Right kidney (tissue), 9 donors: ENCODE results near the gene FIGNL1.

Source experiments
- DNase-seq: peaks from one replicate; pipeline ENCODE4 v3.0.0-alpha.2; 2016
- long read RNA-seq, 8 donors: transcript quantifications; one replicate each; lab custom pipeline, GENCODE V29; 2026

FIGNL1 gene, protein sequence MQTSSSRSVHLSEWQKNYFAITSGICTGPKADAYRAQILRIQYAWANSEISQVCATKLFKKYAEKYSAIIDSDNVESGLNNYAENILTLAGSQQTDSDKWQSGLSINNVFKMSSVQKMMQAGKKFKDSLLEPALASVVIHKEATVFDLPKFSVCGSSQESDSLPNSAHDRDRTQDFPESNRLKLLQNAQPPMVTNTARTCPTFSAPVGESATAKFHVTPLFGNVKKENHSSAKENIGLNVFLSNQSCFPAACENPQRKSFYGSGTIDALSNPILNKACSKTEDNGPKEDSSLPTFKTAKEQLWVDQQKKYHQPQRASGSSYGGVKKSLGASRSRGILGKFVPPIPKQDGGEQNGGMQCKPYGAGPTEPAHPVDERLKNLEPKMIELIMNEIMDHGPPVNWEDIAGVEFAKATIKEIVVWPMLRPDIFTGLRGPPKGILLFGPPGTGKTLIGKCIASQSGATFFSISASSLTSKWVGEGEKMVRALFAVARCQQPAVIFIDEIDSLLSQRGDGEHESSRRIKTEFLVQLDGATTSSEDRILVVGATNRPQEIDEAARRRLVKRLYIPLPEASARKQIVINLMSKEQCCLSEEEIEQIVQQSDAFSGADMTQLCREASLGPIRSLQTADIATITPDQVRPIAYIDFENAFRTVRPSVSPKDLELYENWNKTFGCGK
- long read RNA-seq, donor 1, partial matches to known transcripts = 0 of 1 reads
- long read RNA-seq, donor 1, other reads (novel, unspliced or antisense) = 0 of 1 reads
- long read RNA-seq, donor 2 = 0 reads
- long read RNA-seq, donor 3 = 0 reads
- long read RNA-seq, donor 4, partial matches to known transcripts = 0 of 3 reads
- long read RNA-seq, donor 4, other reads (novel, unspliced or antisense) = 0 of 3 reads
- long read RNA-seq, donor 5, partial matches to known transcripts = 0 of 4 reads
- long read RNA-seq, donor 5, other reads (novel, unspliced or antisense) = 0 of 4 reads
- long read RNA-seq, donor 6, partial matches to known transcripts = 7 of 10 reads
- long read RNA-seq, donor 6, other reads (novel, unspliced or antisense) = 0 of 10 reads
- long read RNA-seq, donor 7, partial matches to known transcripts = 0 of 6 reads
- long read RNA-seq, donor 7, other reads (novel, unspliced or antisense) = 0 of 6 reads
- long read RNA-seq, donor 8, partial matches to known transcripts = 0 of 4 reads
- long read RNA-seq, donor 8, other reads (novel, unspliced or antisense) = 0 of 4 reads

DNA sequence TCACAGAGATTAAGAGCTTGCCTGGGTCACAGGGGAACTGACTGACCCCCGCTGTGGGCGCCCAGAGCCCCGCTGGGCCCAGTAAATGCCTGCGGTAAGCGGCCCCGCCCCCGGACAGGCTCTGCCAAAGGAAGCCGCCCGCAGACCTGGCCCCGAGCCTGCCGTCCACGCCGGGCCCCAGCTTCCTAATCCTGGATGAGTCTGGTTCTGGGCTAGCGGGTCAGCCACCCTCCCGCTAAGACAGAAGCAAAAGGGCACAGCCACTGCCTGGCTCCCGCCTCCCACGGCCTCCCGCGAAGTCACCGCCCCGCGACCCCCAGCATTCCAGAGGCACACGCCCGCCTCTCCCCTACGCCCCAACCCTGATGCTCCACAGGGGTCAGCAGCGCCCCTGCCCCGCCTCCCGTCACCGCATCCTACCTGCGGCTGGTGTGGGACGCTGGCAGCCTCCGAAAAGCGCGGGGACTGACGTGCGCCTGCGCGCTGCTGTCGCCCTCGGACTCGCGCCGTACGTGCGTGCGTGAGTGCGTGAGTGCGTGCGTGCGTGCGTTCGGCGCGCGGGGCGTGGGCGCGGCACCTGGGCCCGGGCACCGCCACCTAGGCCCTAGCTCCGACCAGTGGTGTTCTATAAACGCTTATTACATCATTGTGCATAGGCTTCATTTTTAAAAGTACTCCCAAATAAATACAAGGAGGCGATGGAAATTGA is at the start of gene FIGNL1:
TSS of gene FIGNL1 (minus strand) at position 470 of the 709 bp plus-strand sequence. CDS start 3,063 bp downstream, outside the sequence.
- peak; percentile 85 for DNase-seq

DNA sequence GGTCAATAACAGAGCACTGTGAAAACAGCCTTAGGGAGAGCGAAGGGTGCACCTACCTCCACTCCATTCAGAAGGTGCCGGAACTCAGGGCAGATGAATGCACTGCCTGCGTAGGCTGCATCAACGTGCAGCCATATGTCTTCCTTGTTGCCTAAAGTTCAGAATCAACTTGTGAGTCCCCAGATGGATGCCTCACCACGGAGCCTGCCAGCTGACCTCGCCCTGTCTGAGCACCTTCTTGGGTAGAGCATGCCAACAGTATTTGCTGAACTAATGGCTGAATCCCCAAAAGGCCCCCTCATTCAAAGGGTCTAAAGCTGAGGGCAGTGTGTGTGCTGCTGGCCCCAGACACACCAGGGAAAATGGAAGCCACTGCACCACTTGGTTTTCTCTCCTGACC is 48.9 kb upstream of the FIGNL1 start:
- no peak for DNase-seq

DNA sequence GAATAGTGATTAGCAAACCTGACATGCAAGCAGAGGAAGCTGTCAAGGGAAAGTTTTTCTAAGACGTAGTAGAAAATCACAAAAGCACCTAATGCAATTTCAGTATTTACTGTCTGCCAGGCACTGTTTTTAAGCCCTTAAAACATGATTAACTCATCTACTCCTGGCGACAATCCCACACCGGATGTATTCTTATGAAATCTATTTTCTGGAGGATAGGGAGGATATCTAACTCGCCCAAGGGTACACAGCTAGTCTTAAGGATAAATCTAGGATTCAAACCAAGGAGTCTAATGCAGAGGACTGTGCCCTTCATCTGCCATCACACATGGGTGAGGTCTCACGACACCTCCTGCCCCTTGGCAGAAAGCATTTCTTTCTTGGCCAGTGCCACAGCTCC is 47.8 kb upstream of the FIGNL1 start:
- DNase-seq = no peak

DNA sequence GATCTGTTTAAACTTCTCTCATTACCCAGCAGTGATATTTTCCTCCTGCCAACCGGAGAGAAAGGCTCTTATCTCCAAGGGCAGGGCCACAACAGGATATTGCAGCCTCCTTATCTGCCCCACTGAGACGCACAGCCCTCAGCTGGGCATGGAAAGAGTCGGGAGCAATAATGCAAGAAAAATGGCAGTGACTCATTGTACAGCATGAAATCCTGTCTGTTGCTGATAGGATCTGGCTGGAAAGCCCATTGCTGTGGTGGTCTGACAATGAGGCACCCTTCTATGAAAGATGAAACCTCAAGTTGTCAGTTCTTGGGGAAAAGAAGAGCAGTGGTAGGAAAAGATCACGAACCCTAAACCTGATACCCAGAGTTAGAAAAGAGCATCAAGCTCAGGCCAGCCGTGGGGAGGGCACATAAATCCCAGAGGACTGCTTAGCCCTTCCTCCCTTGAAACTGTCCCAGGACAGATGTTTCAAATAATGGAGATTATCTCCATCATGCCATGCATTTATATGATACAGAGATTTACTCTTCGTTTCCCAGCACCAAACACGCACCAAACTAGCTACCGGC is 47.0 kb upstream of the FIGNL1 start:
- no peak for DNase-seq

DNA sequence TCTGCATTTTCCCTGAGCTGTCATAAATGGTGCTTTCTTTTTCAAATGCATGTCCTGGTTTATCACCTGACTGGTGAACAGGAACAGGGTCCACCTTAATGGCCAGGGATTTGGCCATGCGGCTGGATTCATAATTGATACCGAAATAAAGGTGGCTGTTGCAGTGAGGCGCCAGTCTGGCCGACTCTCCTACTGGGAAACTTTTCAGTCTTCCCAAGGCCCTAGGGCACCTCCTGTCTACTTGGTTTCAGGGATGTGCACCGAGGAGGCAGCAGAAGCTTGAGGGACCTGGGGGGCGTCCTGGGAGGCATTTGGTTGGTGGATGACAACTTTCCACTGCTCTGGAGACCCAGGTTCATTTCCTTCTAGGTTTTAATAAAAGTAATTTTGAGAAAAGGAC is 46.4 kb upstream of the FIGNL1 start:
- no peak for DNase-seq

DNA sequence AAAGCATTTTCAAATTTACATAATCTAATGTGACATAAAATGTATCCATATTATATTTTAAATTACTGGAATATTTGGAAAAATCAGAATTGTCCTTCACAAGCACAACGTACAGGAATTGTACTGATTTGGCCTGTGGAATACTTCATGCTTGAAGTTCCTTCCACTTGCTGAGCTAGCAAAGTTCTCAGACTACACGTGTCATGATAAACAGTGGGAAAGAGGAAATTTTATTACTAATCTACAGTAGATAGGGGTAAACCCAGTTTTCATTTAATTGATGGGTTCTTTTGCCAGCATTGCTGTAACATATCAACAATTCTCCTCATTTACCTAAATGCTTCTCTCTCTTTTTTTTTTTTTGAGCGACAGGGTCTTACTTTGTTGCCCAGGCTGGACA is 45.6 kb upstream of the FIGNL1 start:
- DNase-seq = no peak

DNA sequence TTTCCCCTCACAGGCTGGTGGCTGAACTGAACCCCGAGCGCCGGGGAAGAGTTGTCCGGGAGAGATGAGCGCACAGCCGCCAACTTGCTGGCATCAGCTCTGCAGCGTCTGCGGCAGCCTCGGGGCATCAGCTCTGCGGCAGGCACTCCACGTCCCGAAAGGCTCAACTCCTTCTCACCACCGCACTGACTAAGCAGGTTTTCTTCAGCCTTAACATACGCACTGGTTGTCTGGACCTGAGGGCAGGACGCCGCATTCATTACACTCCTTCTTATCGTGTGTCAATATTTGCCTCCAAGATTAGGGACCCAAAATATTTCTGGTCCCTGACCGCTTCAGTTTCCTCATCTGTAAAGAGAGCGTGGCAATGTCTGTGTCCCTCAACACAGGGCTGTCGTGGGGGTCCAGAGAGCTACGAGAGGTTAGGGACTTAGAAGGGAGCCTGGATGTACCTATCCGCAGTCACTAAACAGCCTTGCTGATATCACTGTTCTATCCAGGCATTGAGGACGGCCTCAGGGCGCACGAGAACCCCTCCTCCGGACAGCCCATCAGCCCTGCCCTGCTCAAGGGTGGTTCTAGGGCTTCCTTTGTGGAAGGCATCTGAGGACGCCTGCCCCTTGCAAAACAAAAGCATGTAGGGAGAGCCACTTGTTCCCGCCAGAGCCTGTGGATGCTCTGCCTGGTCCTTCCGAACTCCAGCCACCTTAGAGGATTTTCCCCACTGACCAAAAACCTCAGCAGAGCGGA is 42.8 kb upstream of the FIGNL1 start:
- no peak for DNase-seq

DNA sequence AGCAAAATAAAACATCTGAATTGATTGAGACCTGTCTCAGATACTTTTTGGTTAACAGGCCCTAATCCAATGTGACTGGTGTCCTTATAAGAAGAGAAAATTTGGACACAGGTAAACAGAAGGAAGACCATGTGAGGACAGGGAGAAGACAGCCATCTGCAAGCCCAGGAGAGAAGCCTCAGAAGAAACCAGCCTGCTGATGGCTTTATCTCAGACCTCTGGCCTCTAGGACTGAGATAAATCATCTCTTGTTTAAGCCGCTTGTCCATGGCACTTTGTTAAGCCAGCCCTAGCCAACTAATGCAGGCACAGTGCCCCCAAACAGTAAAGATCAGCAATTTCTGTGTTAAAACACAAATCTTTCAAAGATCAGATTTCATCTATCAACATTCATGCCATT is 41.8 kb upstream of the FIGNL1 start:
- no peak for DNase-seq

DNA sequence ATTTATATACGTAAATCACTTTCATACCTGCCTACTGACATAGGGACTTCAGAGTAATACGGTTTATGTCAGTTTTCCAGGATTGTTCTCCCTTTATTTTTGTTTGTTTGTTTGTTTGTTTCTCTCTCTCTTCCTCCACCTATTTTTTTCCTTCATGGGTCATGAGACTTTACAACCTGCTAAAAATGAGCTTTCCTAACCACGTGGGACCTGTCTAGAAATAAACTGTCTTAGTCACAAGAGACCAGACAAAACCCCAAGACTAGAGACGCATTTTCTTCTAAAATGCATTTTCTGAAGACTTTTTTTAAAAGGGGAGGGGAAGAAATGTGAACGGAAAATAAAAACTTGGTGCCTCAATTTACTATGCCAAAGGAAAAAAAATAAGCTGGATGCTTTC is 41.1 kb upstream of the FIGNL1 start:
- DNase-seq = no peak

DNA sequence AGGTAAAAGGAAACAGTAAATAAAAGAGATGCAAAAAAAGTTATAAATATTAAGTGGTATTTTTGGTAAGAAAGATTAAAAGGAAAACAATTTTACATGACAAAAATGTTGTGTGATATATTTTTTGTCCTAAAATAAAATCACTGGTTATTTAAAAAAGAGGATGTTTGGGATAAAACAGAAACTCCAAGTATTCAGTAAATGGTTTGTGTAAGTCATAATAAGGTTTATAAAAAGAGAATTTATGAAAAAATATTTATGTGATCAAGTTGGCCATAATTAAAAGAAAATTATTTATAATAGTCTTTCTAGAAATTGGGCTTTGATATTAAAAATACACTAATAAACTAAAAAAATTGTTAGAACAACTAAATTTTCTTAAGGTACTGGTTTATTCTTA is 38.2 kb upstream of the FIGNL1 start:
- no peak for DNase-seq

DNA sequence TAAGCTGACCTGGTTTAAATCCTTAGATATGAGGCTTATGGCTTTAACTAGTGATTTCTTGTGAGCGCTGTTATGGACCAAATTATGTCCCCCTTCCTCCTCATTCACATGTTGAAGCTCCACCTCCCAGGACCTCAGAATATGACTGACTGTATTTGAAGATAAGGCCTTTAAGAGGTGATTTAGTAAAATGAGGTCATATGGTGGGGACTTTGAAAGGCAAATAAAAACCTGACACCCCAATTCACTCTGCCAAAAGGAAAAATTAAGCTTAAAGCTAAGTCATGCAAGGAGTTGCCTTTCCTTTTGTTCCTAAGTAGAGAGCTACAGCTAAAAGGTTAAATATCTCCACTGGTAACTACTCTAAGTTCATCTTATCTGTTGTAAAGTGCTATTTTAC is 36.4 kb upstream of the FIGNL1 start:
- DNase-seq = no peak

DNA sequence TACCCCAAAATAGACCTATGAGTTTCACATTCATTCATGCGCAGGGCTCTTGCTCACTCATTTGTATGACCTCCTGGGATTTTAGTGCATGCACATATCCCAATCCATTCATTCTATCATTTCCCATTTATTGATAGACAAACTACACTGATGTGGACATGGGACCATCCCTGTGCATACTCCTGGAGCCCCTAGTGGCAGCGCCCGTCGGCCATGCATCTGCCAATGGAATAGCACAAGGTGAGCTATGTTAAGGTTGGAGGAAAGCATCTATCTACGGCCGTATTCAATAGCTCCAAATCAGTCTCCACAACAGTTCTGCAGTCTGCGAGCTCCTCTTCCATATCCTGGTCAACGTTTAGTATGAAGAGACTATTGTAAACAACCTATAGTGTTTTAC is 31.7 kb upstream of the FIGNL1 start:
- DNase-seq = no peak

DNA sequence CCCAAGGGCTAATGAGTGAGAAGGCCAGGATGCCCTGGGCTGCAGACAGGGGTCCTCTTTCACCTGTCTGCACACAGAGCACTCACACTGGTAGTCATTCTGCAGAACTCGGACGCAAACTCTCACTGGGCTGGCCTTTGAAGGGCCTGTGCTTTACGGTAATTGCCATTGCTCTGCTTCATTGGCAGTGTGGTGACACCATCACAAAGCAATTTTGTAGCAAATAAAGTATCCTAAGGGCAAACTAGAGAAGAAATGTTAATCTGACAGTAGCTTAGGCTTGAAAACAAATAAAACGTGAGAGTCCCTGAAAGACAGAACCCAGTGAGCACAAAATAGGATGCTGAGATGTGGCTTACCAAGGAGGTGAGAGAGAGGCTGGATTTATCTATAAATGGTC is 30.6 kb upstream of the FIGNL1 start:
- no peak for DNase-seq

DNA sequence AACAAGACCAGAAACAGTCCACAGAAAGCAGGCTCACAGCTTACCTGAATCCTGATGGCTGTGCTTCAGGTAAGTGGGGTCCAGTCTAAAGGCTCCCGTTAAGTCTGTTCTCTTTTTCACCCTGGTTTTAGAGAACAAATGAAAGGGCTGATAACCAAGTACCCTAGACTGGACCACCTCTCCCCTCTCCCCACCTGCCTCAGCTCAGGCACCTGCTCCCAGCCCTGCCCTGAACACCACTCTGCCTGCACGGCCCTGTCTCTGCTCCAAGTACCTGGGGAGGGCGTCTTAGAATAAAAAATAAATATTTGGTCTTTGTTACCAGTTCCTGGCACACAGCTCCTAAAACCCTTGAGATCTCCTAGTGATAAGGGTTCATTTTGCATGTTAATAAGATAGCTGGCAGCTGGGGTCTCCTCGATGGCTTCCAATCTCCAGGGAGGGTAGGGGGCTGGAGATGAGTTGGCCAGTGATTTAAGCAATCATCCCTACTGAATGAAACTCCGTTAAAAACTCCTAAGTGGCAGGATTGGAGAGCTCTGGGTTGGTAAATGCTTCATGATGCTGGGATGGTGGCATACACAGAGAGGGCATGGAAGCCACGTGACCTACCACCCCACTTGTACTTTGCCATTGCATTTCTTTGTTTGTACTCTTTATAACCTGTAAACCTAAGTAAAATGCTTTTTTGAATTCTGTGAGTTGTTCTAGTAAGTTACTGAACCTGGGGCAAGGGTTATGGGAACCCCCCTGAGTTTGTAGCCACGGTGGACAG is 29.8 kb upstream of the FIGNL1 start:
- DNase-seq = no peak

DNA sequence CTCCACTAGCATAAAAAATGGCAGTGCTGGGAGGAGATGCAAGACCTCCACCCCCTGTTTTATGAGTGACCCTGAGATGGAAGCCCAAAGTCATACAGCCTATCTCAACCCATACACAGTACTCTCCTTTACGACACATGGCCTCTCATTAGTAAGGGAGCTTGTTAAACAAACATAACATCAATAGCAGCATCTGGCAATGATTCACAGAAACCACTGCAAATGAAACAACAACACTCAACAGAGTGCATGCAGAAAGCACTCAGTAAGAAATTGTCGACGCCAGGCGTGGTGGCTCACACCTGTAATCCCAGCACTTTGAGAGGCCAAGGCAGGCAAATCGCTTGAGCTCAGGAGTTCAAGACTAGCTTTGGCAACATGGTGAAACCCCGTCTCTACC is 27.5 kb upstream of the FIGNL1 start:
- no peak for DNase-seq

DNA sequence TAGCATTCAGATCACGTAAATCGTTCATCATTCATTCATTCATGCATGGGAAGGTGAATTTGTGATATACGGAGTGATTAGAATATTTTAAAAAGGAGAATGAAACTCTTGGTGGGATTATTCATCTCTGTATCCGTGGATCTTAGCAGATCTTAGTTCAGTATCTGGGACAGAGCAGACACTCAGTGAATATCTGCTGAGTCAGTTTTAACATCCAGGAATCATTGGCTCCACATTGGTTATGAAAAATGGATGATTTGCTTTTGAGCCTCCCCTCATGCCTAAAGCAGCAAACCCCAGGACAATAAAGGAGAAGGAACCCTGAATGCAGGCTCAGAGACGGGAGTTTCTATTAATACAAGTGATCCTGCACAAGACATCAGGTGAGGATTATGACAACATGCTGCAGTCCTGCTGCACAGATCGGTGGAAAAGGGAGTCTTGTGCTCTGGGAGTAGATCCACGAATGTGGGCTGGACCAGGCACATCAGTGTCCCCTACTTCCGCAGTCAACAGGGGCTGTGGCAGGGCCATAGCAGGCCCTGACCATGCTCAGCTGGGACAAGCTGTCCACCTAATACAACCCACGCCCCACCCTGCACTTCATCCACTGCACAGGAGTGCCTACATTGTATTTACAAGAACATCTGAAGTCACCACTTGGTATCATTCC is 26.9 kb upstream of the FIGNL1 start:
- no peak for DNase-seq

DNA sequence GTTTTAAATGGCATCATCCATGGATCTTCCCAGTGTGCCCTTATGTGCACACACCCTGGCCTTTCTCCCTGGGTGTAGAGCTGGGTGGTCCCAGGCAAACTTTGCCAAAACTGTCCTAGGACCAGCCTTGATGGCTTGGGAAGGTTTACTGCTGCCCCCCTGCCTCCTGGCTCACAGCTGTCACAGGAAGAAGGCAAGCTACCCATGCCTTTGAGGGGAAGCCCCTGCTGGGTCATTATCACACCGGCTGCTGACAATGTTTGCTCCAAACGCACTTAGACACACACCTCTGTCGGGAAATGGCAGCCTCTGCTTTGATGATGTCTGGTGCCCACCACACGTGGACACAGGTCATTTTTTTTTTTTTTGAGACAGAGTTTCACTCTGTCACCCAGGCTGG is 25.2 kb upstream of the FIGNL1 start:
- DNase-seq = no peak

DNA sequence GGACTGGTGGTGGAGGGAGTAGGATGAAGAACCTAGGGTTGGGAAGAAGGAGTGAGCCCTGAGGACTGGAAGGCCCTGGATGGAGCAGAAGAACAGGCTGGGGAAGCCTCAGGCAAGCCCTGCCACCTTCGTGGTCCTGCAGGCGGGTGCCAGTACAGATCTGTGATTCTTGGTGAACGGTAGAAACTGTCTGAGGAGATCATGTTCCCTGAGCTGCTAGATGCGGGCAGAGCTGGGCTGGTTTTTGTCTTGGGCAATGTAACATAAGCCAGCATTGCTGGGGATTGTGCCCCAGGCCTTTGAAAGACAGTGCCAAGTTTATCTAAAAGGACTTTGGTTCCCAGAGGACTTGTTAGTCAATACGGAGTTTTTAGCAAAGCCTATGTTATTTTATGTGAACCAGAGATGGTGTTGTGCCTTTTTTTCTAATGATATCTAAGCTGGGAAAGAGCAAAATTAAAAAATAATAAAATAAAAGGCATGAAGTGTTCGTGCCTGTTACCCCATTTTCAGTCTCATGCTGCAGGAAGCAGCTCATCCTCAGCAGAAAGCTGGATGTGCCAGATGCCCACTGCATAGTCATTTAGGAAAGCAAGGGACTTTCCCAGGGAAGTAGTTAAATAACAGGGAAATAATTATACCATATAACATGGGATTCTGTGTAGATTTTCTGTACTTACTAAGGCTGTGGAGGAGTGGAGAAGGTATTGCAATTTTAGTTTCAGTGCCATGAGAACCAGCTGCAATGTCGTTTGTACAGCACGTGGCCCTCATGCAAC is 24.4 kb upstream of the FIGNL1 start:
- DNase-seq = no peak

DNA sequence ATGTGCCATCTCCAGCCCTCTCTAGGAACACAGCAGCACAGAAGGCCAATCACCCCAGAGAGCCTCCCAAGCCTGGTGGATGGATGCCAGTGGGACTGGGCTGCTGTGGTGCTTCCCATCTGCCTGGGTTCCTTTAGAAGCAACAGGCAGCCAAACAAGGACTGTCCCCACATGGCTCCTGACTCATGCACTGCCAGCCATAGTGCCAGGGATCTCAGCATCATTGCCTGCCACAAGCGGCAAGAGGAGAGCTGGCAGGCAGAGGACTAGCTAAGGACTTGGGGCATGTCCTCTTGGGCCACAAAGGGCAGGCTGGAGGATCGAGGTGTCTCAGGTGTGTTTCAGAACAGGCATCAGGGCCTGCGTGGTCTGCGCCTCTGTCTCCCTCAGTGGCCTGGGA is 23.4 kb upstream of the FIGNL1 start:
- no peak for DNase-seq
